Iris pigment epithelial cell (primary cell): ENCODE results near the gene TGFBR3.
A peak's percentile ranks its signal among the peaks of the same experiment; 100 is the strongest.

ENCODE experiments used
- DNase-seq: peaks from one replicate; pipeline ENCODE4 v3.0.0-alpha.2; 2011; ENCODE audit warnings: low read depth

TGFBR3 gene

DNA sequence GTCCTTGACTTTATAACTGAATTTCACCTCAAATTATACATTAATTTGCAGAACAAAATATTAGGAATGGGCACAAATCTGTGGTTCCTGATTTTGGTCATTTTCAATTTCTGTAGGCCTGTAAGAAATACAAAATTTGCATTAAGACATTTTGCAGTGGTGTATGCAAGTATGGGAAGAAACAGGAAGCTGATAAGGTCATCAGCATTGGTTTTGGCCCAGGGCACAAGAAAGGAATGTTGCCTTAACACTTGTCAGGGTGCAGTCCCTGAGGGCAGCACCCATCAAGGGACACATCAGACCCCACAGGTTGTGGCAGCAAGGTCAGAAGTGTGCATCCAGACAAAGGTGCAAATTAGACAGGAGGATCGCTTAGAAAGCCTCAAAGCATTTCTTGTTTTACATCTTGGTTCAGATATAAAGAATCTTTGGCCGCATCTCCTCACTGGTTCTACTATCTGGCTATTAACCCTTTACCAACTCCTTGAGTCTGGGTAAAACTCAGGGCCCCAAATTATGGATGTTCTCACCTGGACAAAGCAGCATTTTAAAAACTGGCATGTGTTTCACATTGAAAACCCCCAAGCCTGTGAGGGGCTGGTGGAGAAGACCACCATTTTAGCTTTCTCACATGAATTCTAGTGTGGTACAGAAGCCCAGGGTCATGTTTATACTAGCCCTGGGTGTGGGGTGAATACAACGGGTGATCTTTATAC, 202.9 kb downstream of the TGFBR3 start:
- no peak for DNase-seq

DNA sequence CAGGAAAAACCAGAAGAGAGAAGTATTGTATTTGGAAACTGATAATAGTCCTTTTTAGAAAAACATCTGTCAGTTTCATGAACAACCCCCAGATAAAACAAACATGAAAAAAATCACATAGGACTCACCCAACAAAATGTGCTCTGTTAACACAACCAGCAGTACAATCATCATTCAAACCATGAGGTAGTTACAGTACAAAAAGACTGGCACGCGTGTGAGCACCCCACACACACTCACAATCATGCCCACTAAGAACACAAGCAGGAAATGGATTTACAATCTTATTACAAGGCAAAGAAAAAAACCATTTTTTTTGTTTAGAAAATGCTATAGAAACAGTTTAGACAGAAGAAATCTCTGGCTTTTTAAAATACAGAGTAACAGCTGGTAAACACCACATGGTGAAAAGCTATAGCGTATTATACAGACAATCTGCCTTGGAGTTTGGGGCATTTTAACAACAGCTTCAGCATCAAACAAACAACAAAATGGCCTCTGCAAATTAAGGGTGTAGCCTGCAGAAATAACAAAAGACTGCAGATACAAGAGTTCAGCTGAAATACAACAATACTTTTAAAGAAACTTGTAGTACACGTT, 205.3 kb downstream of the TGFBR3 start:
- no peak for DNase-seq

DNA sequence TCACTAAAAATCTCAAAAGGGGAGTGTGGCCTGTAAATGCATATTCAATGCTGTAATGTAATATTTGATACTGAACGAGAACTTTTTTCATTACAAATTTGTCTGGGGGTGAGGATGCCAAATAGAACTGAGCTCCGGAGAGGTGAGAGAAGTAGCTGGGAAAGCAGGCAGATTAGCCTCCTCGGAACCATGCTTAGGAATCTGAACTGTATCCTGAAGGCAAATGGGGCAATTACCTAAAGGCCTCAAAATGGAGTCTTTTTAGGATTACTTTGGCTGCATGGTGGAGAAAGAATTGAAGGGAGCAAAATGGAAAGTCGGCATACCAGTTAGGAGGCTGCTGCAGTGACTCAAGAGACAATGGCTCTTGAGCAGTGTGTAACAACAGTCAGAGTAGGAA, 206.5 kb downstream of the TGFBR3 start:
- DNase-seq: no peak

- no peak for DNase-seq
Measured at GRCh38 chr1:91676030-91676429, 209.9 kb downstream of the TGFBR3 start.

GRCh38 chr1:91674107-91674506, 211.8 kb downstream of the TGFBR3 start:
- DNase-seq: no peak

- peak; percentile 37 for DNase-seq
Measured at GRCh38 chr1:91673613-91674012, 212.3 kb downstream of the TGFBR3 start.

- DNase-seq: no peak
Measured at GRCh38 chr1:91672601-91673161, 213.3 kb downstream of the TGFBR3 start.

GRCh38 chr1:91670781-91671180, 215.2 kb downstream of the TGFBR3 start:
- DNase-seq: no peak

DNA sequence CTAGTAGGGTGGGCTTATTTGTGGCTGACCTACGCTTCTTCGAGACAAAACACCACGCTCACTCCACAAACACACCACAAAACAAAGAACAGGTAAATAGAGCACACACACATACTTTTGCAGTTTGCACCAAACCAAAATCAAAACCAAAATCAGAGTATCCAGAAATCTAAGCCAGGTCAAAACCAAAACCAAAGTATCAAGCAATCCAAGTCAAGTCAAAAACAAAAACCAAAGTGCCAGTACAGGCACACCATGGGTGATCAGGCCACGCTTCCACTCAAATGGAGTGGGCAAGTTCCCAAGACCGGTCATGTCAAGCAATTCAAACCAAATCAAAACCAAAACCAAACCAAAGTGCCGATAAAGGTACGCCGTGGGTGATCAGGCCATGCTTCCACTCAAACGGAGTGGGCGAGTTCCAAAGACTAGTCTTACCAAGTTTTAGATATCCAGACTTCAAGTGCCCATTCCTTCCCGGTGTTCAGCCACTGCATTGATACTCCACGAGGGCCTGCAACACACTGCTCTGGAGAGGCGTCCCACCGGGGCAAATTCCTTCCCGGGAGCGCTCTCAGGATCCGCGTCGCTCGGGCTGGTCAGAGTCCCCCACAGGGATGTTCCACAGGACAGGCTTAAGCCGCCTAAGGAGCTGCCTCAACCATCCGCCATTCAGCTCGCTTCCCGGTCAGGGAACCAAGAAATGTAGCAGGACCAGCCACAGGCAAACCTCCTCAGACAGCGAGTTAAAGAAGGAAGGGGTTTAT, 216.2 kb downstream of the TGFBR3 start:
- DNase-seq: no peak

DNA sequence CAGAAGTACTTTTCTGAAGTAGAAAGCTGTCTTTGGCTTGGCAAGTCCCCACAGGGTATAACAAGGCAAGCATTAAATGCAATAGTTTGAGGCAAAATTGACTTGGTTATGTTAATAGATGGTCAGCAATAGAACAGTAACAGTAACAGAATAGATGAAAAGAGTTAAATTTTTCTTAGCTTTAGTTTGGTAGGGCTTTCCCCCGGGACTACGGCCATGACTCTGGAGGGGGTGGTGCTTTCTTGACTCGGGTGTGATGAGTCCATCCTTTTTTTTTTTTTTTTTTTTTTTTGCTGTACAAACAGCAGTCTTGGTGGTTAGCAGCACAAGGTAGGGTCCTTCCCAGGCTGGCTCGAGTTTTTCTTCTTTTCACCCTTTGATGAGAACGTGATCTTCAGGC, 219.3 kb downstream of the TGFBR3 start:
- DNase-seq: peak; percentile 51

DNA sequence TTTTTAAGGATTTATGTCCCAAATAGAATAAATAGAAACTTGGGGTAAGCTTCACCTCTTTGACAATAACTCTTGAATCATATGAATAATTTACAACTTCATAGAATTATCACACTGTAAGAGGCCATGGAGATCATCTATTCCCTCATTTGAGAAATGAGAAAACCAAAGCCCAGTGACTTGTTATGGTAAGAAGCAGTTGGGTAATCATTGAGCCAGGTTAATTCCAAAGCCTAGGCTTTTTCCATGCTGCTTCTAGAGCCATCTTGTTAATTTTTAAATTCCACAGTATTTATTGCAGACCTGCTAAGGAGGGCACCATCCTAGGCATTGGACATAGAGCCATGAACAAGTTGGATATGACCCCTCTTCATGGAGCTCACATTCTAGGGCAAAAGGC, 224.8 kb downstream of the TGFBR3 start:
- DNase-seq: no peak

DNA sequence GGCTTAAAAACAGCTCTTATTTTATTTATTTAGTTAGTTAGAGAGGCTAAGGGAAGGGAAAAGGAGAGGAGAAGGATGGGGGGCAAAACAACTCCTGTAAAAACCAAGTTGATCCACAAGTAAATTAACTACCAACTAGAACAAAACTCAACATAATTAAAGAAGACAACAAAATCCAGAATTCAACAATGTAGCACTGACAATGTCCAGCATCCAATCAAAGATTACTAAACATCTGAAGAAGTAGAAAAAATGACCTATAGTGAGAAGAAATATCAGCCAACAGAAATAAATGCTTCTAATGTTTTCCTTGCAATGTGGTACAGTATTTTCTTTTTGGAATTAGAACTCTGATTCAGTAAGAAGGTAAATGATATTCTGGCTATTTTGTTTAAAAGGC, 225.2 kb downstream of the TGFBR3 start:
- no peak for DNase-seq

GRCh38 chr1:91655912-91656449, 230.0 kb downstream of the TGFBR3 start:
- no peak for DNase-seq

- no peak for DNase-seq
Measured at GRCh38 chr1:91653183-91653582, 232.8 kb downstream of the TGFBR3 start.

DNA sequence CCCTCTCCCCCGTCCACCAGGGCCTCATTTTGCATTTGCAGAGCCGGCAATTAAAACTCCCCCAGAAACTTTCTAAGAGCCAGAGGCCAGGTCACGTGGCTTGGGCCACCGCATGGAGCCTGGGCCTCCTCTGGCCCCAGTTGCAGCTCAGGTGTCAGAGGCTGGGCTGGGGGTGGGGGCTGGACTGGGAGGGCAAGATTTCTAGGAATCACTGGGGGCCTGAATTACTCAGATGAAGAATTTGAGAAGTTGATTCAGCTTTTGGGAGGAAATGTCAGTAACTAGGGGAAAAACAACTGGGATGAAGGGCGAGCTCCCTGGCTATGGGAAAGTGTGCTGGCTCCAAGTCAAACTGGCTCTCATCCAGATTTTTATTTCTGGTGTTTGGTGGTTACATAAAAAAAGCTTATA, 234.3 kb downstream of the TGFBR3 start:
- DNase-seq: peak; percentile 62

- no peak for DNase-seq
Measured at GRCh38 chr1:91651243-91651642, 234.7 kb downstream of the TGFBR3 start.

GRCh38 chr1:91650764-91651163, 235.2 kb downstream of the TGFBR3 start:
- DNase-seq: peak; percentile 99

DNA sequence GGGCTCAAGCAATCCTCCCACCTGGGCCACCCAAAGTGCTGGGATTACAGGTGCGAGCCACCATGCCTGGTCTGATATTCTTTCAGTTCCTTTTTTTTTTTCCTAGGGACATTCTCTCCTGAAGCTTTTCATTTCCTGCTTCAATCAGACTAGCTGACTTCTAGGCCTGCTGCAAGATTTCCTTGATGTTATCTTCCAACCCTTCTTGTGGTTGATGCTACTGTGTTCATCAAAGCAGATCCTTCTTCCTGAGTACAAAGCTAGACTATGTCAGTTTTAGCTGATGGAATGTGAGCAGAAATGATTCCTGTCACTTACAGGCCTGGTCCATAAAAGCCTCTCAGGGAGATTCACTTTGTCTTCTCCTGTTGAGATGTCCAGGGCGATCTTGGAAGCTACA, 238.9 kb downstream of the TGFBR3 start:
- no peak for DNase-seq

DNA sequence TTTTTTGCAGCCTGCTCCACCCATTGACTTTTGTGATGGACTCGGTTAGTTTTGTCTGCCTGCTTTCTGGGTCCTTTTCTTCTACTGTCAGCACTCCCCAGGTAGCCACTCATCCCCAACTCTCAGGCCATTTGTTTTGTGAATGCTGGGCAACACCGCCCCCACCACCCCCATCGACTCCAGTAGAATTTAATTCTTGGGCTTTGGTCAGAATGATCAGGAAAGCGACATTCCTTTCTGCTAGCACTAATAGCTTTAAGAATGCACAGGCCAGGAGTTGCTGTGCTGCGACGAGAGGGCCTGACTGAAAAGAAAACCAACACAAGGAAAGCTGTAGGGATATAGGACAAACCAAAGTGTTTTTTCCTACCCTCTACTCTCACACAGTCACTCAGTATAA, 240.9 kb downstream of the TGFBR3 start:
- peak; percentile 14 for DNase-seq

DNA sequence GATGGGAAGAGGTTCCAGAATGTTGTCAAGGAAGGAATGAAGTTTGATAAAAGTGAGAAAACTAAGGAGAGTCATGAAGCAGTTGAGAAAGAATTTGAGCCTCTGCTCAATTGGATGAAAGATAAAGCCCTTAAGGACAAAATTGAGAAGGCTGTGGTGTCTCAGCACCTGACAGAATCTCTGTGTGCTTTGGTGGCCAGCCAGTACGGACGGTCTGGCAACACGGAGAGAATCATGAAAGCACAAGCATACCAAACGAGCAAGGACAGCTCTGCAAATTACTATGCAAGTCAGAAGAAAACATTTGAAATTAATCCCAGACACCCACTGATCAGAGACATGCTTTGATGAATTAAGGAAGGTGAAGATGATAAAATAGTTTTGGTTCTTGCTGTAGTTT, 242.5 kb downstream of the TGFBR3 start:
- no peak for DNase-seq

- no peak for DNase-seq
Measured at GRCh38 chr1:91640877-91641526, 244.9 kb downstream of the TGFBR3 start.

DNA sequence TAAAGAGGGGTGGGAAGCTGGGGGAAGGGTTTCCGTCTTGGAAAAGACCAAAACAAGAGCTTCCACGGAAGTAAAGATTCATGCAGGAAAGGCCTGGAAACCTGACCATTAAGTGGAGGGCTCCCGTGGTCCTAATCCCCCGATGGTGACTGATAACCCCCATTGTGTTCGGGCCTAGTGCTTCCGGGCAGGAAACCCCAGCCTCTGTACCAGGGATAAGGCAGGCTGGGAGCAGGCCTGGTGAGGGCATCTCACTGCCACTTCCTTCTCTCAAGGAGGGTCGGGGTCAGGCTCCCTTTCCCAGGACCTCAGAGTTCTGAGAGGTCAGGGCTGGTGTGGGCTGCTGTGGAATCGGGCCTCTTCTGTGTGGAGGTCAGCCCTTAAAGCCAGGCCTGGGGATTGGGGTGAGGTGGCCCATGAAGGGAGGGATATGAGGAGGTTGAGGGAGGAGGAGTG, 248.4 kb downstream of the TGFBR3 start:
- no peak for DNase-seq
